Measurements from ENCODE around the gene C10orf53.

GRCh38 chr10:49744091-49744685, 64.7 kb downstream of the C10orf53 start:
- TF ChIP-seq CTCF (IDR thresholded peaks at IDR 0.05) (no peak), POLR2A (IDR thresholded peaks at IDR 0.05) (no peak)

Data from tibial nerve (tissue), 3 donors.